HG03575 (cell line): Measurements from ENCODE around the gene MCTP2.
A peak's percentile ranks its signal among the peaks of the same experiment; 100 is the strongest.

Experiments used
- ATAC-seq: cut with Tn5 transposase; IDR thresholded peaks from one replicate; pipeline ENCODE4 v1.9.1; 2021; ENCODE audit not compliant: unreplicated experiment, insufficient number of reproducible peaks, low FRiP score; ENCODE audit errors: extremely low read depth

The MCTP2 gene

DNA sequence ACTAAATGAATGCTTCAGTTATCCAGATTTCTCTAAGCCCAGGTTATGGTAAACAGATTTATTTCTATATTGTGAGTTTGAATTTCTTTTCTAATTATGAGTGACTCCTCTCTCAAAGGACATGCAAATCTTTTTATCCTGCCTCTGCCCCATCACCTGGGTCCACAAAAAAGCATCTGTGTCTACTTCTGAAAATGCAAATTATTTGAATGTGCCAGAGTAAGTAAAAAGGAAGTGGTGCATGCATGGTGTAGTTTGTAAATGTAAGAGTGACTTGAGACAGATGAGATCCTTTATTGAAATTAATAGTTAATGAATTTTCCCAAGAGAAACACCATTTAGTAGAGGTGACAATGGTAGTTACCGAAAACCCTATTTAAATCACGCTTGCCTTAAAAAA lies 26.9 kb downstream of the MCTP2 start:
- peak; percentile 59 for ATAC-seq

DNA sequence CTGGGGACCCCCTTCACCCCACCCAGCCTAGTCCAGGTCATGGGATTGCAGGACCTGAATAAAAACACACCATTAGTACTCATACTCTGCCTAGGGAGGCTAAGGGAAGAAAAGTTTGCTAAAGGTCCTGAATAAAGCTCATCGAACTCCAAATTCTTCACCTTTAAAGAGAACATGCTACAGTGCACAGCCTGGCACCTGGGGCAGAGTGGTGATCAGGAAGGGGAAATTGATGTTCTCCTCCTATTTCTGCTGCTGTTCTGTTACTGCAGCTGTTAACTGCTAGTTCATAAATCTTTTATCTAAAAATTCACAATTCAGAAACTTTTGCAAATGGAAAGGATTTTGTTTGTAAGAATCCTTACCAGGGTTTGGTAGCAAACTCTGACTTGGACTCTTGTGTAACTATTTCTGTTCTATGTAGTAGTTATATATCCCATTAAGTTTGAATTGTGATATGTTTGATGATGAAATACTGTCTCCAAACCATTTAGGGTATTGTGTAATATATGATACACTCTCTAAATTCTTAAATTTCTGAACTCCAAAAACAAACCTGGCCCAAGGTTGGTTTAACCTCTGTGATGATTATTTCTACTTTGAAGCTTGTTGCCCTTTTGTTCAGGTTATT lies 27.9 kb downstream of the MCTP2 start:
- ATAC-seq = no peak

DNA sequence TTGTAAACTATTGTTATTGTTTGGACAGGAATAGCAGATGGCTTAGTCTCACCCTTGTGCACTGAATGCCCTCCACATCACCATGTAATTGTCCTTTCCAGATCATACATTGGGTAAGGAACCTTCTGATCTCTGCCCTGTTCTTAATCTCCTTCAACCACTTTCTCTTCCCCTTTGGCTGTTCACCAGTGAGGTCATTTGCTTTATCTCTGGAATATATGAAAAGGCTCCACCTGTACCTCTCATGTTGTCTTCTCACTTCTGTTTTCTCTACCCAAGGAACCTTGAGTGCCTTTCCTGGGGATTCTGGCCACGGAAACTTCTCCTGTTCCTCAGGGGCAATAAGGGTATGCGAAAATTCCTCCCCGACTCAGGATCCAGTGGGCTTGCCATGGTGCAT lies 28.5 kb downstream of the MCTP2 start:
- no peak for ATAC-seq

DNA sequence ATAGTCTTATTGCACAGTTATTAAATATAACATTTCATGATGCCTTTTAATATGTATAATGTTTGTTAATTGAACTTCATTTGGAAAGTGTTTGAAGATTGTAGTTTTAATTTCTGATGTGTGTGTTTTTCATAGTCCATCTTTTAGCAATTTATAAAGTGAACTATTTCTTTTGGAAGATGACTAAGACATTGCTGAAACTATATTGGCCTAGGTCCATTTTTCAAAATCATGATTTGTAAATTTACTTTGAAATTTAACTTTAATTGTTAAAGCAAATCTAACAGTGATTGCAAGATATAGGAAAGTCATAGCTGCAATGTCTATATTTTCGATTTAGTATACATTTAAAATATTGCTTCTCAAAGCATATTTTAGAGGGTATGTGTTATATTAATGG lies 30.8 kb downstream of the MCTP2 start:
- no peak for ATAC-seq

DNA sequence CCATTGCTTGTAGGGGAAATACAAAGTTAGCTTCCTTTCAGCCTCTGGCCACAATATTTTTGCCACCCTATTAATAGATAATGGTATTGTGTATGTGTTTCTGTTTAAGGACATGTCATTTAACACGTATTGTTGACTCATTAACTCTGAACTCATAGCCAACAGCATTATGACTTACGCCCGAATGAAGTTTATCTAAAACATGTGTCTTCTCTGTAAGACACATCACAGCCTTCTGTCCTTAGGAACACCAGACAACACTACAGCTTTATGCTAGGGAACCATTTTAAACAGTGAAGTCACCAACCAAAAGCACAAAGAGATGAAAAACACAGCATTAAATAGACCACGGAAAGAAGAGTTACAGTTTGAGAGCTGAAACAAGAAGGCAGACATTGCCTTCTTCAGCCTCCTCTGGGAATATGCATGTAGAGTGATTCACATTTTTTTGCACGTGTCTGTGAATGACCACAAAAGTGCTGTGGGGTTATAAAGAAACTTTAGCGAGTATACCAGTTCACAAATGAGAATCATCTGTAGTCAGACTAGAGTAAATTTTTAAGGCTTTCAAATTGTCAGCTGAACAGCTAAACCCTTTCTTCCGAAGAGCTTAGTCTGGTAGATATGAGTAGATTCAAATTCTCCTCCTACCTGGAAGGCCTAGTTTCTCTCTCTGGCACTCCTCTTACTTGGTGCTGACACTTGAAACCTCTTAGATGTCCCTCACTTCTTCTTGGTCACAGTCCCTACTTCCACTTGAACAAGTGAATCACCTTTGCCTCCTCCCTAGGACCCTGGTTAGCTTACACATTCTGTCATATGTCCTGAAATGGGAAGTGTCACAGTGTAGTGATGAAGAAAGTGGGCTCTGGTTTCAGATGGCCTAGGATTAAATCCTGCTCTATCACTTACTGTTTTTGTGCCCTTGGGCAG lies 32.2 kb downstream of the MCTP2 start:
- peak; percentile 37 for ATAC-seq

DNA sequence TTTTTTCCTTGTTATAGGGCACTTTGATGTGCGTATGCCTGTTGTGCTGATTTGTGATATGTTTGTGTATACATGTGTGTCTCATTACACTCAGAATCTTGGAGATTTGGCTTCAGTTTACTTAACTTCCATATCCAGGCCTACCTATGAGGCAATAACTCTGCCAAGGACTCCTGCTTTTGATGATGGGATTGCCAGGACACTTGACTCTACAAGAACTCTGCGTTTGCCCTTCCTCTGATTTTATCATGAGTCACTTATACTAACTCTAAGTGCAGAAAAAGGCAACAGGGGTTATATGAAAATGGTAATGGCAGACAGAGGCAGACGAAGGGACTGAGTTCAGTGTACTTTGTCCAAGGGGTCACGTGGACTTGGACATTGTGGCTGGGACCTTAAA lies 33.6 kb downstream of the MCTP2 start:
- no peak for ATAC-seq

DNA sequence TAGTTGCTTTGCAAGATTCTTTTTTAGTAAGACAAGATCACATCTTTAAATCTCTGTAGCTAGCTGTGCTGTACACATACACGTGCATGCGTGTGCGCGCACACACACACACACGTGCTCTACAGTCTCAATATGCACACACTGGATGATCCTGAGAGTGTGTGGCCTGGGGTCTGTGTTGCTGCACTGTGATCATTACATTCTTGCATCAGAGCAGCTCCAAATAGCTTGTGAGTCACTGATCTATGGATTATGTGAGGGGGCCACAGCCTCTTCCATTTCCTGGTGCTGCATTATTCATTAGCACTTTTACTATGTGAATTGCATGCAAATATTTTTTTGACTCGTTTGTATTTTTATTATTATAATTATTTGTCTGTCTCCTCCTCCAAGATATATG lies 34.6 kb downstream of the MCTP2 start:
- no peak for ATAC-seq

DNA sequence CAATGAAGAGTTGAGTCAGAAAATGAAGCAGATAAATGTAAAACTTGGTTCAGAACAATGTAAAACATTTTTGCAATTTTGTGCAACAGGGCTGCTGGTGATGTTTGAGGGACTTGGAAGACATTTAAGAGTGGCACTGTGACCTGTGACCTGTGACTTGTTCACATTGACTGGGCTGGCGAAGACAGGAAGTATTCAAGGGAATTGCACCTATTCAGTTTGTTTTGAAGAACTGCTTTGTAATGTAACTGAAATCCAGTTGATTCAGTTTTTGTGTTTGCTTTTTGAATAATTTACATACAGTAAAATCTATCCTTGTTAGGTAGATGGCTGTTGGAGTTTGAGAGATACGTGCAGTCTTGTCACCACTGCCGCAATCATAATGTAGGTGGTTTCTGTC lies 35.4 kb downstream of the MCTP2 start:
- ATAC-seq = no peak

DNA sequence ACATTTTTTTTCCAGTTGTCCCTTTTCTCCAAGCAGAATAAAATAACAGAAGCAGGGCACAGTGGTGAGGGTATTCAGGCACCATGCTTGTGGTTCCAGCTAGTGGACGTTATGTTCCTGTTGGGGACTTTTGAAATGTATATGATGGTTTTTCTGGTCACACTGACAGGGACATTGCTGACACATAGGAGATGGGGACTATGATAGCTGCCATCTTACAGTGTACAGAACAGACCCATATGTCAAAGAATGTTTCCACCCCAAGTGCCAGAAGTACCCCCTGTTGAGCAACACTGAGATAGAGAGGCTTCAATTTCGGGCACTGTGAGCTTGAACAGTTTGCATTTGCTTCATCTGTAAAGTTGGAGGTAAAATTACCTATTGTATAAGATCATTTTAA lies 38.6 kb downstream of the MCTP2 start:
- no peak for ATAC-seq

DNA sequence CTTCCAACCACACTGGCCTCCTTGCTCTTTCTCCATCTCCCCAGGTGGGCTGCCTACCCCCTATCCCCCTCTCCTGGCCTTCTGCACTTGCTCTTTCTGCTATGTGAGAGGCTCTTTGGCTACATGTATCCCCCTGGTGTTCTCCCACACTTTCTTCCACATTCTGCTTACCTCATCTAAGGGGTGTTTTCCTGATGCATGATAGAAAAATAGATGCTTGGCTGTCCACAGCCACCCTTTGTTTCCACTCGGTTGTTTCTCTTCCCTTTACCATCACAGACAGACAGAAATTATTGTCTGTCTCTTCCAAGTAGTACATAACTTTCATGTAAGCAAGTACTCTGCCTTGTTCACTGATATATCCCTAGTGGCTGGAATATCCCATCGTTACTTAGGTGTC lies 39.2 kb downstream of the MCTP2 start:
- ATAC-seq = no peak

DNA sequence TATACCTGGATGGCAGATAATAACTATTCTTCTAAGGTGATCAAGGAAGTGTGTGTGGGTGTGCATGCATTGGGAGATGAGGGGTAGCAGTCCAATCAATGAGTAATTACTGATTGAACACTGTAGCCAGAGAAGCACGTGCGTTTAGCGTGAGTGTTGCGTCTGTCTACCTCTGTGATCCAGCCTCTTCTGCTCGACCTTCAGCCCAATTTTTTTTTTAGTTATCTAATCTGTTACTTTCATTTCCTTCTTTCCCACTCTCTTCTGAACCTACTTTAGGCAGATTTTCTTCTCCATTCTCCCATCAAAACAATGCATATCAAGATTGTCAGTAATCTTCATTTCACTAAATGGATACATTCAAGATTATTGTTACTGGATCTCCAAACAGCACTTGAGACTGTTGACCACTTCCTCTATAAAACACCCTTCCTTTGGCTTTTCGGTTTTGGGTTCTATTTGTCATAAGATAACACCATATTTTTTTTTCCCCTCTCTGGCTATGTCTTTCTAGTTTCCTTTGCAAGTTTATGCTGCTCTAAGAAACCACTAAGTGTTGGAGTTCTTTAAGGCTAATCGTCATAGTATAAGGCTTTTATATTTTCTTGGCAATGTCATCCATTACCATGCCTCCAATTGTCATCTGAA lies 41.0 kb downstream of the MCTP2 start:
- peak; percentile 62 for ATAC-seq

DNA sequence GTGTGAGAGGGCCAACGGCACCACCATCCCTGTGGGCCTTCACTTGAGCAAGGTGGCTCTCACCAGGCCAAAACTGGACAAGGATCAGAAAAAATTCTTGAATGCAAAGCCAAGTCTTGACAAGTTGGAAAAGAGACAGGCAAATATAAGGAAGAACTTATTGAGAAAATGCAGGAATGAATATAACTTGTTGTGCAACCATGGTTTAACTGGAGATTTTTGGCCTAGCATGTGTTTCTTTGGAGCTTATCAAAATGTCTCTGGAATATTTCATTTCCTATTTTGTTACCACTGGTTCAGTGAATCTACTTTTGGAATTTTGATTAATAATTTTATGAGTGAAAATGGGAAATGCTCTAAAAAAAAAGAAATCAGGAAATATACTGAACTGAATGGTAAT lies 42.5 kb downstream of the MCTP2 start:
- no peak for ATAC-seq

DNA sequence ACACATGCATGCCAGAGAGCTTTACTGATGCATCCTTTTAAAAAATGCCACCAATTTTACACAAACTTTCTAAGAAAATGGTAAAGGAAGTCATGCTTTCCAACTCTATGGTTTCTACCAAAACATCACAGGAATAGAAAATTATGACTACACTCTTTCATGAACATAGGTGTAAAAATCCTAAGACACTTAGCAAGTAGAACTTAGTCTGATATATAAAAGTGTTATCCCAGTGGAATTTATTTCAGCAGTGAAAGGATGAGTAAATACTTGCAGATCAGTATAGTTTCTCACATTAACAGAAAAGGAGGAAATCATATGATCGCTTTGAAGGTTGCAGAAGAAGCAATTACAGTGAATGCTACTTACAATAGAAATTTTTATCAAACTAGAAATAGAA lies 43.4 kb downstream of the MCTP2 start:
- no peak for ATAC-seq

DNA sequence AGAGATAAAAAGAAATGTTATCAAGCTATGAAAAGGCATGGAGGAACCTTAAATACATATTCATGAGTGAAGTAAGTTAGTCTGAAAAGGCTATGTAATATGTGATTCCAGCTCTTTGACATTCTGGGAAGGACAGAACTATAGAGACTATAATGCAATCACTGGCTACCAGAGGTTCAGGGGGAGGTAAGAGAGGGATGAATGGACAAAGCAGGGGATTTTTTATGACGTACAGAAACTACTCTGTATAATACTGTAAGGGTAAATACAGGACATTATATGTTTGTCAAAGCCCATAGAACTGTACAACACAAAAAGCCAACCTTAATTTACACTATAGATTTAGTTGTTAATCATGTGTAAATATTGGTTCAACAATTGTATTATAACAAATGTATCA lies 46.1 kb downstream of the MCTP2 start:
- no peak for ATAC-seq

DNA sequence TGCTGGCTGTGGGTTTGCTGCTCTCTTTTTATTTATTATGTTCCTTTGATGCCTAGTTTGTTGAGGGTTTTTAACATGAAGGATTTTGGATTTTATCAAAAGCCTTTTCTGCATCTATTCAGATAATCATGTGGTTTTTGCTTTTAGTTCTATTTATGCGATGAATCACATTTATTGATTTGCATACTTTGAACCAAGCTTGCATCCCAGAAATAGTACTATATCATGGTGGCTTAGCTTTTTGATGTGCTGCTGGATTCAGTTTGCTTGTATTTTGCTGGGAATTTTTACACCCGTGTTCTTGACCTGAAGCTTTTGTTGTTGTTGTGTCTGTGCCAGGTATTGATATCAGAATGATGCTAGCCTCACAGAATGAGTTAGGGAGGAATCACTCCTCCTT lies 48.4 kb downstream of the MCTP2 start:
- no peak for ATAC-seq

DNA sequence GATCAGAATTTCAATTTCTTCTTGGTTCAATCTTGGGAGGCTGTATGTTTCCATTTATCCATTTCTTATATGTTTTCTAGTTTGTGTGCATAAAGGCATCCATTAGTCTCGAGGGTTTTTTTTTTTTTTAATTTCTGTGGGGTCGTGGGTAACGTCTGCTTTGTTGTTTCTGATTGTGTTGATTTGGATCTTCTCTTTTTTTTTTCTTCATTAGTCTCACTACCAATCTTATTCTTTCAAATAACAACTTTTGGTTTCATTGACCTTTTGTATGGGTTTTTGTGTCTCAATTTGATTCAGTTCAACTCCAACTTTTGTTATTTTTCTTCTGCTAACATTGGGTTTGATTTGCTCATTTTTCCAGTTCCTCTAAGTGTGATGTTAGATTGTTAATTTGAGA lies 48.9 kb downstream of the MCTP2 start:
- no peak for ATAC-seq

DNA sequence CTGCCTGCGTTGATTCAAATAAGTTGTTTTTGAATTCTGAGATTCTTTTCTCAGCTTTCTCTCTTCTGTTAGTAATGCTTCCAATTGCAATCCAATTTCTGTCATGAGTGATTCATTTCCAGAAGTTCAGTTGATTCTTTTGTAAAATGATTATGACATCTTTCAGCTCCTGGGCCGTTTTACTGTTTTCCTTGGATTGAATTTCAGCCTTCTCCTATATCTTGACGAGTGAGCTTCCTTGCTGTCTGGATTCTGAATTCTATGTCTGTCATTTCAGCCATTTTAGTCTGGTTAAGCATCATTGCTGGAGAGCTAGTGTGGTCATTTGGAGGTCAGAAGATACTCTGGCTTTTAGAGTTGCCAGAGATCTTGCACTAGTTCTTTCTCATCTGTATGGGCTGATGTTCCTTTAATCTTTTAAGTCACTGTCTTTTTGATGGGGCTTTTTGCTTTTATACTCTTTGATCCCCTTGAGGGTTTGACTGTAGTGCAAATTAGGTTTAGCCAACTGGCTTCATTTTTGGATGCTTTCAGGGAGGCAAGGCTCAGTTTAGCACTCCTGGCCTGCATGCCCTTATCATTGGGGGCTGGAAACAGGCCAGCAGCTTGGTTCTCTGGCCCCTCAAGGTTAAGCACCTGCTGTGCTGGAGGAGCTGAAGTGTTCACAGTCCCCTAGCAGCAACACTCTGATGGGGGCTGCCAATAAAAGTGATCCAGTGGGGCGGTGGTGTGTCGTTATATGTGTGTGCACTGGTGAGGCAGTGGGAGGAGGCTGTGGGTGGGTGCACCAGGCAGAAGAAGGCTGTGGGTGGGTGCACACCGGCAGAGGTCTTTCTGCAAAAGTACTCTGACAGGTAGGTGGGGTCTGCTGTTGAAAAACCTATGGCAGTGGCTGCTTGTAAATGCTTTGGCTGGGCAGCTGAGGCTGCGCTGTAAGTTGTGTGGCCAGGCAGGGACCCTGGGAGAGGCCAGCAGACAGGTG lies 51.2 kb downstream of the MCTP2 start:
- no peak for ATAC-seq

DNA sequence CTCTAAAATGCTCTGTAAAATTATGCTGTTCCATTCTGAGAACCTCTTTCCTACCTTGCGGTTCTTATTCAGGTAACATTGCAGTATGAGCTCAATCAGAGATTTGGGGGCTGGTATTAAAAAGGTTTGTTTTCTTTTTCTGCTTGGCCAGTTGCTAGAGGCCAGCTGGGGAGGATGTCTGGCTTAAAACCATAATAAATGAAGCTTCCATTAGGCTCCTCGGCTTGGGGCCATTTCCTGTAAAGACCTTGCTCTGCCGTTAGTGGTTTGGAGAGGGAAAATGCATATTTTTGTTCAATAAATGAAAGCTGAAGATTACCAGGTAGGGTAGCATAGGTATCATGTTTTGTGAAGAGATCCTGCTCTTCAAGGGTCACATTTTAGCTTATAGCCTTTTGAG lies 55.2 kb downstream of the MCTP2 start:
- no peak for ATAC-seq

DNA sequence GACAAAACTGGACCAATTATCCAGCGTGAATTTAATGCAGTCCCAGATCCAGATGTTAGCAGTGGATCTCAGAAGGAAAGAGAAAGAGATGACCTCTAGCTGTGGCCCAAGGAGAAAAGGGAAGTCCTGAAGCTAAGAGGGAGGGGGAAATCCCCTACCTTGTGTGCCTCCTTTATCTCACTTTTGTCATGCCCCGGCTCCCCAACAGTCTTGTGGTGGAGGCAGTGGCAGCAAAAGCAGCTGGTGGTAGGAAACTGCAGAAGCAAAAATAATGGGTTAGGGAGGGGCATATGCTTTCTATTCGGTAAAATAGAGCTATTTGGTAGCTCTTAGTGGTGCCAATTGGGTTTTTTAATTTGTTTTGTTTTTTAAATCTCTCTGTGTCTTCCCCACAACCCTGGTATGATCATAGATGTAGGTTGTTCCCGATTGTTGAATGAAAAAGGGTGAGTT lies 56.5 kb downstream of the MCTP2 start:
- peak; percentile 98 for ATAC-seq
